ENCODE measurements around the gene CDH4. TPM values are rescaled to one million over a fixed set of nuclear protein-coding genes. Genes with fewer than 3 reads are reported as not detected.

CDH4 gene
- total RNA-seq, 2 donors from 2014 or later = 0.07 to 0.94 TPM

- Histone ChIP-seq H3K27ac (no peak overlapping the region), H3K9me3 (no peaks in the 10 kb centered on the region), H3K27me3 (peaks cover 0 to 3% of the 10 kb centered on the region in 2 donors), H3K4me3 (no peak overlapping the region), H3K36me3 (no peaks in the 10 kb centered on the region), H3K4me1 (no peaks in the 10 kb centered on the region)
- no peak for DNase-seq (ENCODE audit: low spot score)
- no peak for TF ChIP-seq CTCF (IDR thresholded peaks at IDR 0.05)
Measured at GRCh38 chr20:61847420-61847748, 595.3 kb downstream of the CDH4 start.

DNA sequence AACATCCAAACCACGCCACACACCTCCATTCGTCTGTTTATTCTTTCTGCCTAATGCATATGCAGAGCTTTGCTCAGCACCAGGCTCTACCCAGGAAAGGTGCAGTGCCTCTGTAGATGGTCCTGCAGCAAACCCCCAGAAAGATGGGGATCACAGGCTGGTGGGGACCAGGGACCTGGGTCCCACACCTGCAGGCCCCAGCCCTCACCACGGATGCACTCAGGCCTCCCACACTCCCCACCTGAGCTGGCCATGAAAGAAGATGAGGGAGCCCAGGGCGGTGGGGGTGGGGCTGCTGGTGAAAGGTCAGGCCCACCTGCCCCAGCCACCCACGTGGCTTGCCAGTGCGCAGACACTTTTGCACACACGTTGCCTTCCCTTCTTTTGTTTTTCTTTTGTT lies 595.9 kb downstream of the CDH4 start:
- no peak for TF ChIP-seq CTCF (IDR thresholded peaks at IDR 0.05)
- Histone ChIP-seq H3K36me3 (no peaks in the 10 kb centered on the region), H3K27ac (no peak overlapping the region), H3K9me3 (no peaks in the 10 kb centered on the region), H3K4me3 (no peak overlapping the region), H3K4me1 (no peaks in the 10 kb centered on the region), H3K27me3 (peaks cover 0 to 3% of the 10 kb centered on the region in 2 donors)
- no peak for DNase-seq (ENCODE audit: low spot score)

DNA sequence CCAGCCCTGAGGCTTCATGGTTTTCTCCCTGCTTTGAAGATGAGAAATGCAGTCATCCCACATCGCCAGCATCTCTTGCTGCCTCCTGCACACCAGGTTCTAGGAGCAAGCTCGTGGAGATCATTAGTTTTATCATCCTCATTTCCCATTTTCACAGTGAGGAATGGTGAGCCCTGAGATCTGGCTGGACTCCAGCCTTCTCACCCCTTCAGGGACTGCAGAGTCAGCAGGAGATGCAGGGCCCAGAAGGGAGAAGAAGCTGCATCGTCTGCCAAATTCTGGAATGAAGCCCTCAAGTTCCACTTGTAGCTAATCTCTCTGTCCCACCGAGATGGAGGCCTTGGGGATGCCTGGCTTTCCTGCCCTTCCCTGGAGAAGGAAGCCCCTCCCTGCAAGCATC lies 596.8 kb downstream of the CDH4 start:
- TF ChIP-seq CTCF (IDR thresholded peaks at IDR 0.05) = no peak
- Histone ChIP-seq H3K9me3 (no peaks in the 10 kb centered on the region), H3K4me1 (no peaks in the 10 kb centered on the region), H3K4me3 (no peak overlapping the region), H3K27me3 (peaks cover 0 to 3% of the 10 kb centered on the region in 2 donors), H3K27ac (no peak overlapping the region), H3K36me3 (no peaks in the 10 kb centered on the region)
- no peak for DNase-seq (ENCODE audit: low spot score)

DNA sequence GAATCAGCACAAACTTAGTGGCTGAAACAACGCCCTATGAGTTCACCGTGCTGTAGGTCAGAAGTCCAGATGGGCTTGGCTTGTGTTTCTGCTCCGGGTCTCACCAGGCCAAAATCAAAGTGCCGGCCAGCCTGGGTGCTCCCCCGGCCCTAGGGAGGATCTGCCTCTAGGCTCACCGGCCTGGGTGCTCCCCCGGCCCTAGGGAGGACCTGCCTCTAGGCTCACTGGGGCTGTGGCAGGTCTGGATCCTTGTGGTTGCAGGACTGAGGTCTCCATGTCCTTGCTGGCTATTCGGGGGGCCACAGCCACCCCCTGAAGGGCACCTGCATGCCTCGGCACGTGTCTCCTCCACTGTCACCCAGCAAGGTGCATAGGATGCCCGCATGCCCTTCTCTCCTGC lies 597.3 kb downstream of the CDH4 start:
- Histone ChIP-seq H3K4me3 (no peak overlapping the region), H3K9me3 (no peaks in the 10 kb centered on the region), H3K36me3 (no peaks in the 10 kb centered on the region), H3K27me3 (peaks cover 0 to 3% of the 10 kb centered on the region in 2 donors), H3K27ac (no peak overlapping the region), H3K4me1 (no peaks in the 10 kb centered on the region)
- DNase-seq (ENCODE audit: low spot score) = no peak
- TF ChIP-seq CTCF (IDR thresholded peaks at IDR 0.05) = no peak

DNA sequence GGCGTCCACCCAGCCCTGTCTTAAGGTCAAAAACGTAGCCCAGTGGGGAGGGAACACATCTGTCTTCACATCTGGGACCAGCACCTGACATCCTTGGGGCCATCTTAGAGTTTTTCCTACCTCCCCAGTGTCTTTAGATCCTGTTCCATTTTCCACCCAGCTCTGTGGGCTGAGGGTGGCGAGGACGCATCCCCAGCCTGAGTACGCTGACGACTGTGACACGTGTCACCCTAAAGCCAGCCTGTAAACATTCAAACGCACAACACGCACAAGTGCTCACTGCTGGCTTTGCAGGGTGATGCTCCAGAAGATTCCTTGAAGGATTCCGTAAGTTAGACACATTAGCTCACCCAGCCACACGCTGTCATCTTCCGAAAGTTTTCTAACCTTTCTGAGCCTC lies 597.8 kb downstream of the CDH4 start:
- no peaks in the 10 kb centered on the region for H3K36me3 ChIP-seq
- DNase-seq (ENCODE audit: low spot score) = no peak
- H3K27me3 ChIP-seq = peaks cover 0 to 3% of the 10 kb centered on the region in 2 donors
- no peaks in the 10 kb centered on the region for H3K4me1 ChIP-seq
- TF ChIP-seq CTCF (IDR thresholded peaks at IDR 0.05) = no peak
- H3K4me3 ChIP-seq = no peak overlapping the region
- no peaks in the 10 kb centered on the region for H3K9me3 ChIP-seq
- H3K27ac ChIP-seq = no peak overlapping the region

GRCh38 chr20:61850457-61850856 lies 598.4 kb downstream of the CDH4 start:
- Histone ChIP-seq H3K36me3 (no peaks in the 10 kb centered on the region), H3K4me3 (no peak overlapping the region), H3K27ac (no peak overlapping the region), H3K4me1 (no peaks in the 10 kb centered on the region), H3K27me3 (peaks cover 0 to 3% of the 10 kb centered on the region in 2 donors), H3K9me3 (no peaks in the 10 kb centered on the region)
- TF ChIP-seq CTCF (IDR thresholded peaks at IDR 0.05) = no peak
- DNase-seq (ENCODE audit: low spot score) = no peak
